HL-60 (cell line): ENCODE data around the gene KCNK5.

ENCODE experiments used
- DNase-seq, 2 experiments: peaks; one replicate each; pipeline ENCODE4 v3.0.0-alpha.2; 2010 to 2020; ENCODE audit warnings: low read depth in 1 of 2, low spot score in 1 of 2
- H3K27ac ChIP-seq: fragments of 250-450 bp; sonication (Bioruptor Pico); replicated peaks from 2 replicates; pipeline ENCODE4 v1.5.1; 2020; ENCODE audit warnings: mild to moderate bottlenecking, moderate library complexity
- H3K27me3 ChIP-seq: fragments of 250-450 bp; sonication (Bioruptor Pico); 2 replicates; pipeline ENCODE4 v1.5.1; 2021; ENCODE audit warnings: mild to moderate bottlenecking, moderate library complexity; ENCODE audit not compliant: insufficient read depth, poor library complexity, severe bottlenecking
- H3K4me3 ChIP-seq: replicated peaks from 2 replicates; pipeline ENCODE4 v1.5.1; 2011; ENCODE audit warnings: mild to moderate bottlenecking, control low read depth, low read length; ENCODE audit not compliant: insufficient read depth
- CTCF ChIP-seq: IDR thresholded peaks from one replicate; pipeline ENCODE4 v1.5.1; 2011; ENCODE audit warnings: low read length, control low read depth, inconsistent platforms; ENCODE audit not compliant: insufficient read depth
- GABPA ChIP-seq: IDR thresholded peaks from 2 replicates; pipeline ENCODE4 v1.6.1; 2012; ENCODE audit warnings: low read depth
- POLR2AphosphoS5 ChIP-seq: IDR thresholded peaks from 2 replicates; pipeline ENCODE4 v1.6.1; 2012; ENCODE audit warnings: low read depth
- REST ChIP-seq: IDR thresholded peaks from 2 replicates; pipeline ENCODE4 v1.6.1; 2012; ENCODE audit warnings: low read depth; ENCODE audit not compliant: insufficient replicate concordance
- SPI1 ChIP-seq: IDR thresholded peaks from 2 replicates; pipeline ENCODE4 v1.6.1; 2012; ENCODE audit warnings: low read depth, mild to moderate bottlenecking, borderline replicate concordance

Gene KCNK5

GRCh38 chr6:39192736-39193135 is 36.5 kb downstream of the KCNK5 start:
- H3K27ac ChIP-seq = no peak overlapping the region
- no peak for DNase-seq

GRCh38 chr6:39191236-39191930 is 37.9 kb downstream of the KCNK5 start:
- H3K27me3 ChIP-seq = no peaks in the 10 kb centered on the region
- no peak for TF ChIP-seq POLR2AphosphoS5
- TF ChIP-seq GABPA = no peak
- TF ChIP-seq SPI1 = no peak
- no peak for TF ChIP-seq CTCF
- no peak for TF ChIP-seq REST
- DNase-seq = no peak
- H3K4me3 ChIP-seq = no peak overlapping the region
- H3K27ac ChIP-seq = no peak overlapping the region

More at GRCh38 chr6:39192736-39193135, 36.5 kb downstream of the KCNK5 start:
- TF ChIP-seq POLR2AphosphoS5 (no peak), REST (no peak), GABPA (no peak), SPI1 (no peak), CTCF (no peak)
- H3K4me3 ChIP-seq = no peak overlapping the region
- H3K27me3 ChIP-seq = no peaks in the 10 kb centered on the region

GRCh38 chr6:39190545-39191235 is 38.6 kb downstream of the KCNK5 start:
- TF ChIP-seq REST = no peak
- TF ChIP-seq CTCF = no peak
- TF ChIP-seq POLR2AphosphoS5 = no peak
- H3K27ac ChIP-seq = no peak overlapping the region
- no peaks in the 10 kb centered on the region for H3K27me3 ChIP-seq
- H3K4me3 ChIP-seq = no peak overlapping the region
- no peak for DNase-seq
